GM18498 (cell line): ENCODE data around the gene TNFRSF8.
A peak's percentile ranks its signal among the peaks of the same experiment; 100 is the strongest.

Experiments
- ATAC-seq: cut with Tn5 transposase; IDR thresholded peaks from one replicate; pipeline ENCODE4 v1.9.1; 2021; ENCODE audit warnings: mild to moderate bottlenecking, moderate library complexity; ENCODE audit not compliant: unreplicated experiment

TNFRSF8 gene

GRCh38 chr1:12153181-12153785 is 90.2 kb downstream of the TNFRSF8 start:
- ATAC-seq: no peak

- ATAC-seq: no peak
Observed at GRCh38 chr1:12155328-12155727, 92.2 kb downstream of the TNFRSF8 start.

DNA sequence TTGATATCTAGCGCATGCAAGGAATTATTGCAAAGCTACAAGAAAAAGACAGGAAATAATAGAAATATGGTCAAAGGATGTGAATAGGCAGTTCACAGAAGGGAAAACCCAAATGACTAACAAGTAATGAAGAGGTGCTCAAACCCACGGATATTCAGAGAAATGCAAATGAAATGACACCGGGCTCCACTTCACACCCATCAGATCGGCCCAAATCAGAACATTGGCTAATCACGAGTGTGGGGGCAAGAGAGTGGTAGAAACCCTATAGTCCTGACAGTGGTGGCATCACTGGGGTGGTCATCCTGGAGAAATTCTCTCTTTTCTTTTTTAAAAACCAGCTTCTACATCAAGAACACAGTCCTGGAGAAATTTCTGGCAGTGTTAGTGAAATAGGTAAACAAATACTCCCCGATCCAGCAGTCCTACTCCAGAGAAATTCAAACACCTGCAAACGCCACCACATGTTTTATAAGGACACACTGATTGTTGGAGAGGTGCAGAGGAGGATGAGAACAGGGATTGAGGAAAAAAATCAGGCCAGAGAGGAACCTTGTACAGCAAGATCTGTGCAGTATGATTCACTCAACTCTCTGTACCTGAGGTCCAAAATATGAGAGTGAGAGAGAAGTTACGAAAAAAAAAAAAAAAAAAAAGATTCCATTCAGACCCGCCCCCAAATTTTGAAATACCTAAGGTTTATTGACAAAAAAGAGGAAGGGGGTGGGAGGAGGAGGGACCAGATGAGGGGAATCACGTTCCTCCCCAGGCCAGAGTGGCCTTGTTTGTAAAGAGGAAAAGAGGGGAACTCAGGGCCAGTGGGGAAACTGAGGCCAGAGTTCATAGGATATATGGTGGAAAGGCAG is 94.5 kb downstream of the TNFRSF8 start:
- ATAC-seq: no peak

DNA sequence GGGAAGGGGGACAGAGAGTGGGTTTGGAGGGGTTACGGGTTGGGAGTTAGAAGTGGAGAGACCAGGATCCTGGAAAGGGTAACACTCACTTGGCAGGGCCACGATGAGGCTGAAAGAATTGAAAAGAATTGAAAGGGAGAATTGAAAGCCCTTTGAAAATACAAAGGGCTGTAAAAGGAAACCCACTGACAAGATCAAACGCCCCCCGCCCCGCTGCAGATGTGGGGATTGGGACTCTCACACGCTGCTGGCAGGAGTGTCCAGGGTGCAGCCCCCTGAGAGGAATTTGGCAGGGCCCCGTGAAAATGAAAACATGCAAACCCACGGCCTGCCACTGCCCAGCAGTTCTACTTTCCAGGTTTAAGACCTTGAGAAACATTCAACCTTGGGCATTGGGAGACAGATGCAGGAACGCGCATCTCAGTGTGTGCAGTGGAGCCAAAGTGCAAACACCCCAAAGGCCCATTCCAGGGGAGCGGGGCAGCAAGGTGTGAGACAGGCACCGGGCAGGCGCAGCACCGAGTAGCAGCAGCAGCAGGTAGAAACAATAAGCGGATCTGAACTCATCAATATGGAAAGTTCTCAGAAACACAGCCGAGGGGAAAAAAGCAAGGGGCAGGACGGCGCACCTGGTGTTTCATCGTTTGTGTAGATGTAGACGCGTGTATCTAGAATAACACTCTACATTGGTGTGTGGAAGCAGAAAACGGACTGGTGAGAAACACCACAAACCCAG is 95.4 kb downstream of the TNFRSF8 start:
- ATAC-seq: no peak

GRCh38 chr1:12159816-12160215 is 96.7 kb downstream of the TNFRSF8 start:
- no peak for ATAC-seq

DNA sequence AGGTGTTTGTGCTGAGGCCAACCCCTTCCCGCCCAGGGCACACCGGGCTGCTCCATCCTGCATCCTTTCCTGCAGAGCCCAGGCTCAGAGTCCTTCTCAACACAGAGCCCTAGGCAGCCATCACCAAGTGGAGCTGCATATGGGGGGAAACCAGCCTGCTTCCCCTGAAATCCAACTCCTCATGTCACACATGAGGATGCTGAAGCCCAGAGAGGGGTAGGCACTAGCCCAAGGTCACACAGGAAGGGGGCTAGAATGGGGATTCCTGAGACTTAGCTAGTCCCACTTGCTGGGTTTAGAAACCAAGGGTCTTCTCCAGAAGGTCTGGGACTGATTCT is 98.2 kb downstream of the TNFRSF8 start:
- no peak for ATAC-seq

DNA sequence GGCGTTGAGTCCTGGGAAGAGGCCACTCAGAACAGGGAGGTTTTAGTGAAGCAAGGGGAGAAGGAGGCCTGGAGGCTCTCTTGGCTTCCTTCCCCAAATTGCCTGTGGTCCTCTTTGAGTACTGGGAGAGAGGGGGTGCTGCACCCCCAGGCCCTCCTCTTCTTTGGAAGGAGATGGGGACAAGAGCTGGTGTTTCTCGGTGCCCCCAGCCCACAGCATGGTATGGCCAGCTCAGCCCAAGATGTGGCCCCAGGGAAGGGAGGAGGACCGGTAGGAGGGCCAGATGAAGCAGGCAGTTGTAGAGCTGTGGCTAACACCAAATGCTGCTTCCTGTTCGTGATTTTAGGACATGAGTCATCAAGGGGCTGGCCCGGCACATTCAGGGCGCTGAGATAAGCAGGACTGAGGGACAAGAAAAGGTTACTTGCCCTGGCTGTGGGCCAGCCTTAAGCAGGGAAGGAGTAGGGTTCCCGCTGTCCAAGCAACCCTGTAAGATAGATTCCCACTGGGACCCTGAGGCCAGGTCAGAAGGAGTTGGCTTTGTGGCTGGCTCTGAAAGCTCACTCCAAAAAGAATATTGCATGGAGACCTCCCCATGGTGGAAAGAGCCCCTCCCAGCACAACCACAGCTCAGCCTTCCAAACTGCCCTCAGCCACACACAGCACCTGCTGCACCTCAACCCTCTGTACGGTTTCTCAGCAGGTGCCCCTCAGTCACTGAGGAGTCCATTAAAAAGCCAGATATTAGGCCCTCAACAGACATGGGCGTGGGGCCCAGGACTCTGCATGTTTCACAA is 98.8 kb downstream of the TNFRSF8 start:
- ATAC-seq: peak; percentile 80

DNA sequence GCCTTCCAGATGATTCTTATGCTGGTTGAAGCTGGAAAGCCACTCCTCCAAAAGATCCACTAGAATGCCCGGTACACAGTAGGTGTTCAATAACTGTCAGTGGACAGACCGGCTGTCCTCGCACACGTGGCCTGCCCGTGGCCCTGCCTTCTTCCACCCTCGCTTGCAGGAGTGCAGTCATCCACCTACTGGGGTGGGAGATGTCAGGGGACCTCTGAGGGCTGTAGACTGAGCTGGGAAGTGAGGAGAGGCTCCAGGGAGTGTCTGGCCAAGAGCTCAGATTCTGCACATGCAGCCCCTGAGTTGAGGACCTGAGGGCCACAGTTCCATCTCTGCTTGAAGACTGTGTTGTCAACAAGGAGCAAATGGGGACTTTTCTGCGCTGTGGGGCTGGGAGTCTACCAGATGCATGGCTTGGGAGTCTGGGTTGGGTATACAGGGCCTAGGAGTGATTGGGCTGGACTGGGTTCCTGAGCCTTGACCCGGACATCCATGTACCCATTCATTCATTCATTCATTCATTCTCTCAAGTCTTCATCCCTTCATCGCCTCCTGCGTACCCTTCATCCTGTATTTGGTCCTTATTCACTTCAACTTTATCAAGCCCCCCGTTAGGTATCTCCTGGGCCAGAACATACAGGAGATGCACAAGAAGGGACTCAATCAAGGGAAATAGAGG is 99.5 kb downstream of the TNFRSF8 start:
- ATAC-seq: no peak

- no peak for ATAC-seq
Observed at GRCh38 chr1:12163210-12163609, 100.1 kb downstream of the TNFRSF8 start.

GRCh38 chr1:12164210-12164609 is 101.1 kb downstream of the TNFRSF8 start:
- no peak for ATAC-seq

GRCh38 chr1:12165342-12165741 is 102.2 kb downstream of the TNFRSF8 start:
- no peak for ATAC-seq

- peak; percentile 52 for ATAC-seq
Observed at GRCh38 chr1:12166834-12167492, 103.9 kb downstream of the TNFRSF8 start, which contains the start of gene TNFRSF1B. Gene TNFRSF1B (plus strand): TSS chr1:12166991. CDS start chr1:12167092, 101 bp downstream.

GRCh38 chr1:12167493-12168429 is 104.7 kb downstream of the TNFRSF8 start:
- peak; percentile 16 for ATAC-seq

GRCh38 chr1:12168451-12169160 is 105.5 kb downstream of the TNFRSF8 start:
- ATAC-seq: no peak

DNA sequence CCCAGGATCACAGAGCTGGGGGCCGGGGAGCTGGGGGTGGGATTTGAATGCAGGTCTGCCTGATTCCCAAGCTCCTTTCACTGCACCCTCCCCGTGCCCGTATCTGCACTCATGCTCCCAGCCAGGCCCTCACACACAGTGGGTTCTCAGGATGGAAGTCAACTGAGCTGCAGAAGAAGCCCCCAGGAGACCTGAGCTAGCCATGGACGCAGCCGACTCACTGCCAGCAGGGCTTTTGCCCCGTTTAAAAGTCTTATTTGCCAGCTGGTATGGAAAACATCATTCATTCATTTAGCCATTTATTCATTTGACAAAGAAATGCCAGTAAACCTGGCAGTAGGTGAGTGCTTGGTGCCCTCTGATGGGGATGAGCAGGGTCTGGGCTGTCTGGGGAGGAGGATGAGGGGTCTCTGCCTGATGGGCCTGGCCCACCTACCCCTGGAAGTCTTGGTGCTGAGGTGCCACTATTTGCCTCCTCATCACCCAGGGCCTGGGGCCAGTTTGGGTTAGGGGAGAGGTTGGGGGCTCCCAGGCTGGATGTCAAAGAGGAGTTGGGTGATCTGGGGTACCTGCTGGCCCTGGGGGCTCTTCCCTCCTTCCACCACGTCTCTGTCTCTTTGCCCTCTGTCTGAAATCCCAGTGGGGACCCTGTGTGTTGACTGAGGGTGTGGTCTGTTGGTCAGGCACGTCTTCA is 106.5 kb downstream of the TNFRSF8 start:
- ATAC-seq: no peak

DNA sequence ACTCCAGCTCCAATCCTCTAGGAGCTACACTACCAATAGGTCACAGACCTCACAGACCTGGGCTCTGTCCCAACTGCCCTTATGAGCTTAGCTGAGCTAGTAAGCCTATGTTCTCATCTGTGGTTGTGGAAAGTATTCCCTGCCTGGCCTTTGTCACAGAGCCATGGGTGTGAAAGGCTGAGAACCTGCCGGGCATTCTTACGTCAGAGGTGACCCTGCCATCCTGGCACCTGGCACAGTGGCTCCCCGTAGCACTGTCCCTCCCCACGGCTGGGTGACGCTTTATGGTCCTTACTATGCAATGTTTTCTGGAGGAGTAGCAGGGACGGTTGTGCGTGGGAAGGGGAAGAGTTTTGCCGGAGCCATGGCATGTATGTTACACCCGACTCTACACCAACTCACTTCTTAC is 107.2 kb downstream of the TNFRSF8 start:
- ATAC-seq: no peak

DNA sequence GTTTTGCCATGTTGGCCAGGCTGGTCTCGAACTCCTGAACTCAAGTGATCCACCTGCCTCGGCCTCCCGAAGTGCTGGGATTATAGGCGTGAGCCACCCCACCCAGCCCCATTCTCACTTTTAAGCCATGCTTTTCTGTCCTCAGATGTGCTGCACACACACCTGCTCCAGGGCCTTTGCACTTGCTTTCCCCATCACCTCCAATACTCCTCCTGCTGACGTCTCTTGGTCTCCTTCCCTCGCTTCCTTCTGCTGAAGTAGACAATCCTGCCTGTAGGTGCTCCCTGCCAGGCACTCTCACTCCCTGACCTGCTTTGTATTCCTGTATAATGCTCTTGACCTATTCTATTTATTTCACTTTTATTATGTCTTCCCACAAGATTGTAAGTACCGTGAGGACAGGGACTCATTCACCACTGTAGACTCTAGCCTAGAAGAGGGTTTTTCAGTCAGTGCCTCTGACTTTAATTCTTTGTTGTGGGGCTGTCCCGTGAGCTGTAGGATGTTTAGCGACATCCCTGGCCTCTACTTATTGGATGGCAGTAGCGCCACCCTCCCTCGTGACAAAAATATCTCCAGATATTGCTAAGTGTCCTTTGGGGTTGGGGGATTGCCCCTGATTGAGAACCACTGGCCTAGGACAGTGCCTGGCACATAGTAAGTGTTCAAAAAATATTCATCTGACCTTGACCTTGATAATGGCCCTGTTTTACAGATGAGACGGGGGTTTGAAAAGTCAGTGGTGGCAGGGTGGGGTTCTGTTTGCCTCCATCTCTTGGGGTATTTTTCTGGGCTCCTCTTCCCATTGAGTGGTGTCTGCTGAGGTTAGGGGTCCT is 108.3 kb downstream of the TNFRSF8 start:
- no peak for ATAC-seq
